GM18508 (cell line): ENCODE data around the gene FAM131C.

ENCODE experiments used
- ATAC-seq: cut with Tn5 transposase; IDR thresholded peaks from one replicate; pipeline ENCODE4 v1.9.1; 2021; ENCODE audit warnings: moderate number of reproducible peaks; ENCODE audit not compliant: insufficient read depth, unreplicated experiment

FAM131C gene, protein sequence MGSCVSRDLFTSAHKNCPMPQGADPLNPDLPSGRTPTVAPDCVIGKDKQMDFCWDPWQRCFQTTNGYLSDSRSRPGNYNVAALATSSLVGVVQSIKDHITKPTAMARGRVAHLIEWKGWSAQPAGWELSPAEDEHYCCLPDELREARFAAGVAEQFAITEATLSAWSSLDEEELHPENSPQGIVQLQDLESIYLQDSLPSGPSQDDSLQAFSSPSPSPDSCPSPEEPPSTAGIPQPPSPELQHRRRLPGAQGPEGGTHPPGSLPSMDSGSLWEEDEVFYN

DNA sequence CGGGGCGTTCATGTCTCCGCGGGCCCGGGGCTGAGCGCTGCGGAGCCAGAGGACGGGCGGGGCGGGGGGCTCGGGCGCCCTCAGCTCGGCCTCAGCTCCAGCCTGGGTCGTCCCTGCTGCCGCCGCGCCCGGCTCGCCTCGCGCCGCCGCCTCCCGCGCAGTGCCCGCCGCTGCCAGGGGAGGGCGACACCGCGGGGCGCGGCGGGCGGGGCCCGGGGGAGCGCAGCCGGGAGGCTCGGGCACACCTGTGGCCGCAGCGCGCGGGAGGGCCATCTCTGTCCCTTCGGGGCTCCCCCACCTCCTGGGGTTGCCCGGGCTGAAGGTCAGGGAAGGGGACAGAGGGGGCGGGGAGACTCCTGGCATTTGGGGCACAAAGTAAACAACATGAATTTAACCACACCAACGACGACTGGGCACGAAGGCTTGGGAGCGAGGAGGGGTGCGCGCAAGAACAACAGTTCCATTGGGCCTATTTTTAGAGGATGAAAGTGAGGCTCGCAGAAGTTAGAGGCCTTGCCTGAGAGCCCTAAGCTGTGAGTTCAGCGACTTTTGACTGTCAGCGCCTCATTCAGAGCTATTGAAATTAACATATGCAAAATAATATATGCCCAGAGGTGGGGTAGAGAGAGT is at the start of gene FAM131C:
Gene FAM131C, minus strand, starts transcription at position 162 of the 630 bp plus-strand sequence. CDS start 209 bp downstream, outside the sequence.
- ATAC-seq: no peak

DNA sequence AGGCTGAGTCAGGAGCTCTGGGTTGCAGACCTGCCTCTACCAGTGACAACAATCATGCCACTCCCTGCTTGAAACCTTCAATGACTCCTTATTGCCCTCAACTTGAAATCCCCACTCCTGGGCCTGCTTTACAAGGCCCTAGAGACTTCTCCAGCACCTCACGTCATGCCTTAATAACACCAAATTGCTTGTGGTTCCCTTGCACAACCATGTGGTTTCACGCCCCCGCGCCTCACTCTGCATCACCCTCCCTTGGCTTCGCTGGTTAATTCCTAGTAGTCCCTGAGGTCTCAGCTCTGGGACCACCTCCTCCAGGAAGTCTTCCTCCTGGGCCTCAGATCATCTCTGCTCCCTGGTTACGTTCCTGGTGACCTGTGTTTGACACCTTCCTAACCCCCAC is 49.5 kb upstream of the FAM131C start:
- ATAC-seq: no peak

DNA sequence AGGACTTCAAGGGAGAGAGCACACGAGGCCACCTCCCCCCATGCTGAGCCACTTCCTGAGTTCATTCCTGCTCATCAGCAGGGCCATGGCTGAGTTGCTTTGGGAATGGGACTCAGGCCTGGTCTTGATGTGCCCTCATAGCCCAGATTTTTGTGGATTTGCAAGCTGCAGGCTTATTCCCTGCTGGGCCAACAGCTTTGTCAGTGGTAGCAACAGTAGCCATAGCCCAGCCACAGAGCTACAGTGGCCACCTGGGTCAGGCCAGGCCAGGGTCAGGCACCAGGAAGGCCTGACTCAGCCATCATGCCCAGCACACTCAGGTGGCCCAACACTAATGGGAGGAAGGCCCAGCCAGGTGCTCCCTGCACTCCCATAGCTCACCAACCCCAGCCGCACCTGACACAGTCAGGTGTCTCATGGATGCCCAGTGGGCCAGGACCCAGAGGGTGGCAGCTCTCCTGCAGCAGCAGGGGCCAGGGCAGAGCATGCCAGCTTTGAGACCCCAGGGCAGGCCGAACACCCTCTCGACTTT is 49.0 kb upstream of the FAM131C start:
- no peak for ATAC-seq

DNA sequence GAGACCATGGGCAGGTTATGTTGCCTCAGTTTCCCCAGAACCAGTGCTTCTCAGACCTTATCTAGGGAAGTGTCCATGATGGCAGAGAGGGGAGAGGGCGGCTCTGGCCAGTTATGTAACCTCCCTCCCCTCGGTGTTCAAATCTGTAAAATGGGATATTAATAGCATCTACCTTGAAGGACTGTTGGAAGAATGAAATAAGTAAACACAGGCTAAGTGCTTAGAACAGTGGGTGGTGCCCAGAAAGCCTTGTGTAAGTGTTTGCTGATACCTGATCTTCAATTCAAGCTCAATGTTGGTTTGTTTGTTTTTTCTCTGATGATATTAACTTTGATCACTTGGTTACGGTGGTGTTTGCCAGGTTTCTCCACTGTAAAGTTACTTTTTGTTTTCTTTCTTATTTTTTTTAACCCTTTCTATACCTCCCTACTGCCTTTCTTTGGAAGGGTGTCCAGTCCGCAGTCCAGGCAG is 47.5 kb upstream of the FAM131C start:
- no peak for ATAC-seq

DNA sequence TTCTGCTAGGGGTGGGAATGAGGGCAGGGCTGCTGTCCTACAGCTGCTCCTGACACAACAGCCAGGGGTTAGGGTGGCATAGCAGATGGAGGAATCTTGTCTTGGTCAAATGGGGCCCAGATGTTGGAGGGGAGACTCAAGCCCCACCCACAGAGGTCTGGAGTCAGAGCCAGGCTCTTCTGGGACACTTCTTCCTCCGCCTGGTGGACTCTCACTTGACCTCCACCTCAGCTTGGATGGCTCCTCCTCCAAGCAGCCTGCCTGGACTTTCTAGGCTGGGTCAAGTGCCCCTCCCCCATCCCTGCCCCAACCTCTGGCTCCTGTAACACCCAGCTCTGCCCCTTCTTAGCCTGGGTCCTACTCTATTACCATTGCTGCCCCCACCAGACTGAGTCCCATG is 47.0 kb upstream of the FAM131C start:
- no peak for ATAC-seq

DNA sequence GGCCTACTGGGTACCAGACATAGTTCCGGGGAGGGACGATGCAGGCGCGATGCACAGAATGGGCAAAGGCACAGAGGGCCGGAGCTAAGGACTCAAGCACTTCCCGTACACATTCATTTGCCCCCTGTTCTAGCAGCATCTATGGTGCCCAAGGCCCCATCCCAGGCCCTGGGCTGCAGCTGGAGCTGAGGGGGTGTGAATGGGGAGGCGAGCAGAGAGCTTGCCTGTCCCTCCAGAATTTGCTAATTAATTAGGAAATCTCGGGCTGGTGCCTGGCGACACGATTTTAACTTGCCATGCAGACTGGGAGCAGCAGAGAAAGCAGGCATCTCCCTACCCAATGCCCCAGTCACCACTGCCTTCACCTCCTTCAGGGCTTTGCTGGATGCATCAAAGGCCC is 46.5 kb upstream of the FAM131C start:
- no peak for ATAC-seq

DNA sequence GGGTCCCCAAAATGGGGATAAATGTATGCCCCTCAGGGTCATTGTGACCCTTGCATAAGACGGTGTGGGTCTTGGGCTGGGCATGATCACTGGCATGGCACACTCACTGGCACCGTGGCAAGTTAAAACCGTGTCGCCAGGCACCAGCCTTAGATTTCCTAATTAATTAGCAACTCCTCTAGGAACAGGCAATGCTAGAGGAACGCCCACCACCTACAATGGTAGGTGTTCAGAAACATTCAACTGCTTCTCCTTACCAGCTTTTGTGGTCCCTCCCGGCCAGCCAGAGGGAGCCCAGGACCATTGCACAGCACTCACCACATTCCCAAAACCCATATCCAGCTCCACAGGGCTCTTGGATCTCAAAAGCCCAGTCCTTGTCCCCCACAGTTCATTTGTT is 46.1 kb upstream of the FAM131C start:
- no peak for ATAC-seq

DNA sequence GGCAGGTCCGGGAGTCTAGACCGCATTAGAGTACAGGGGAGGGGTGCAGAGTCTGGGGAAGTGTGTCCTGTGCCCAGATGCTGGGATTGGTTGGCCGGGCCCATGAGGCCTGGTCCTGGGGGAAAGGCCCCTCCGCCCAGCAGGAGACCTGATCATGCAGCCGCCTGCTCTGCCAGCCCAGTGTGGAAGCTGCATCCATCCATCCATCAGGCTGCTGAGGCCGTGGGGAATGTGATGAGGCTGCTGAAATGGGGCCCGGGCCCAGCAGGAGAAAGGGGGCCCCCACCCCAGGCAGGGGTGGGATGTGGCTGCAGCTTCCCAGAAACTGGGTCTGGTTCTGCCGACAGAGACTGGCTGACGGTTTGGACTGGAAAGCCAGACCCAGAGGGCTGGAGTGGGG is 45.3 kb upstream of the FAM131C start:
- ATAC-seq: no peak

DNA sequence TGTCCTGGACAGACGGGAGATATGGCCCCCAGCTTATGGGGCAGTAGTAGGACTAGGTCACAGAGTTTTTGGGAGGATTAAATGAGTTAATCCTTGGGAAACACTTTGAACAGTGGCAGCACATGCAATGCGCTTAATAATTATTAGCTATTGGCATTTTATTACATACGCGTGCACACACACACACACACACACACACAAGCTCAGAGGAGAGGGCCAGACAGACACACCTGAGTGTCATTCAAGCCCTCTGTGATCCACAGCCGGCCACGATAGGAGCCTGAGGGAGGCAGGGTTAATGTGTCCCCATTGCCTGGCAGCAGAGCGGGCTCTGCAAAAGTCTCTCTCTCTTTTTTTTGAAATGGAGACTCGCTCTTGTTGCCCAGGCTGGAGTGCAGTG is 44.5 kb upstream of the FAM131C start:
- ATAC-seq: no peak

DNA sequence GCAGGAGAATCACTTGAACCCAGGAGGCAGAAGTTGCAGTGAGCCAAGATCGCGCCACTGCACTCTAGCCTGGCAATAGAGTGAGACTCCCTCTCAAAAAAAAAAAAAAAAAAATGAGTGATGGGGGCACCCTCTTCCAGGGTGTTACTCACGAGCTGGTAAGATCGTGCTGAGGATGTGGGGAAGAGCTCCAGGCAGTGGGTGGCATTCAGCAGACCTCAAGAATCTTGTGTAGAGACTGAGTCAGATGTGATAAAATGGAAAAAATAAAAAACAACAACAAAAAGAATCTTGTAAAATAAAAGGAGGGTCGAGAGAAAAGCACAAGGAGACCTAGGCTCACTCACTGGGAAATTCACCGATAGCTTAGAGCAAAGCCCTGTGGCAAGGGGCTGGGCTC is 43.9 kb upstream of the FAM131C start:
- no peak for ATAC-seq

DNA sequence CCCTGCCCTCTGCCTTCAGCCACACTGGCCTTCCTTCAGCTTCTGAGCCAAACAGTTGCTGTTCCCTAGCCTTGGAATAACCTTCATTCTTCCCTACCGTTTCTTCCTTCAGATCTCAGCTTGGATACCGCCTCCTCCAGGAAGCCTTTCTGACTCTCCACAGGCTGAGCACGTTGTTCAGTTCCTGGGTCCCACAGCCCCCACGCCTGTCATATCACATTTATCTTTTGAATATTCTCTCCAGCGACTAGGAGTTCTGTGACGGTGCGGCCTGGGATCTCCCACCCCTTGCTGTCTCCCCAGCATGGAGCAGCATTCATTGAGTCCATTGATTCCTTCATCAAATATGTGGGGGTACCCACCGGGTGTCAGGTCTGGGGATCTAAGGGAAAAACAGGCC is 43.2 kb upstream of the FAM131C start:
- ATAC-seq: no peak

DNA sequence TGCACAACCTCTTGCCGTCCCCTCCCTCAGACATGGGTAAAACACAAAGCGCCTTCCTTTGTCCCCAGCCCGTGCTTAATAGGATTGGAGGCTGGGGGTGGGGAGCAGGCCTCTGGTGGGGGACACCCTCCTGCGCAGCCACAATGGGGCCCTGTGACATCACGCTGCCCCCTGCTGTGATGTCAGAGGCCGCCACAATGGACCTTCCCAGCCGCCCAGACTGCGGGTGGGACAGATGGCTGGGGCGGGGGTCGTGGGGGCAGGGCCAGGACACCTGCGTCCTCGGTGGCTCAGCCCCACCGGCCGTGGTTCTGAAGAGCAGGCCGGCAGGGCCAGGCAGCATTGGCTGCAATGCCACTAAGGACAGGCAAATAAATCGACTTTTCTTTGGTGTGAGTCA is 42.6 kb upstream of the FAM131C start:
- no peak for ATAC-seq

DNA sequence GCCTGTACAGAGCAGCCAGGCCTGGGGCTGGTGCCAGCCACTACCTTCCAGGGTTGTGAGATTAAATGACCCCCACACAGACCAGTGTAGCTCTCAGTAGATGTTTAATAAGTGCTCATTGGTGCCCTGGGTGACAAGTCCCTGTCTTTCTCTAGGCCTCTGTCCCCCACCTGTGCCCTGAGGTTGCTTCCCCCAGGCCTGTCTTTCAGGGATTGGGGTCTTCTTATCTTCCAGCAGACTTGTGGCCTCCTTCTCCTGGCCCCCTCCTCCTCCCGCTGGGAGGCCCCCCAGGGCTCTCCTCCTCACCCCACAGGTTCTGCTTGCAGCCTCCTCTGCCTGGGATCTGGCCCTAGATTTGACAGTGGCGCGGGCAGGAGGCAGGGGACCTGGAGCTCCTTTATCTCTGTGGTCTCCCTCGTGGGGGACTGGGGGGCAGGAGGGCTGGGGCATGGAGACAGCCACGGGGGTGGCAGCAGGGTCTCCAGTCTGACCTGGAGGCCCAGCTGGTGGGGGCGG is 42.1 kb upstream of the FAM131C start:
- no peak for ATAC-seq

DNA sequence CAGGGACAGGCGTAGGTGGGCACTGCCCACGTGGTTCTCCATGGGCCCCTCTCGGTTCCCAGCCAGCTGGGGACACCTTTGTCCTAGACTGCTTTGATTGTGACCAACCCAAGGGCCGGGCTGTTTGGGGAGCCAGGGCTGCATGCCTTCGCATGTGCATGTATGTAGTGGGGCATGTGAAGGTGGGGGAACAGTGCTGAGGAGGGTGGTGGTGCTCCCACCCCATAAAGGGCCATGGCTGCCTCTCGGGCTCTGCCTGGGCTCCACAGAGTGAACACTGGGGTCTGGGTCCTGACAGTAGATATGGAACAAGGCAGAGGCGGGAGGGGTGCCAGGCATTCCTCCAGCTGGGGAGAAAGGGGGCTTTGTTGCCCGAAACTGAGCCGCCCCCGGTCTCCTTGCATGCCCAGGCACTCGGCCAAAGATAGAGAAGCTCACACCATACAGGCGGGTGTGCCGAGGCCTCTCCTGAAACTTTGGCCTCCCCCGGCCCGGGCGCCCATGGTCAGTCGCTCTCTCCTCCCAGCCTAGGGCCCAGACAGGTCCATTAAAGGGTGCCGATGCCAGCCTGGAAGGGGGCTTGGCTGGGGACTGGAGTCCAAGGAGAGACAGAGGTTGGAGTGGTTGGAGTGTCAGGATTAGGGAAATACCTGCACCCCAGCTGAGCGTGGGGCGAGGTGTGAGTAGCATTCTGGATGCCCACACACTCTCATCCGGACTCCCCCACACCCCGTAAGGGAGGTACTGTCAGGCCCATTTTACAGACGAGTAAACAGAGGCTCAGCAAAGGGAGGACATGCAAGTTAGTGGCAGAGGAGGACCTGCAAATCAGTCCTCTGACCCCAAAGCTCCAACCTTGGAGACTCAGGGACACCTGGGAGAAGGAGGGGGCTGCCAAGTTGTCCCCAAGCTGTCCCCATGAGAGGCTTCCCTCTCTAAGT is 41.3 kb upstream of the FAM131C start:
- ATAC-seq: no peak

DNA sequence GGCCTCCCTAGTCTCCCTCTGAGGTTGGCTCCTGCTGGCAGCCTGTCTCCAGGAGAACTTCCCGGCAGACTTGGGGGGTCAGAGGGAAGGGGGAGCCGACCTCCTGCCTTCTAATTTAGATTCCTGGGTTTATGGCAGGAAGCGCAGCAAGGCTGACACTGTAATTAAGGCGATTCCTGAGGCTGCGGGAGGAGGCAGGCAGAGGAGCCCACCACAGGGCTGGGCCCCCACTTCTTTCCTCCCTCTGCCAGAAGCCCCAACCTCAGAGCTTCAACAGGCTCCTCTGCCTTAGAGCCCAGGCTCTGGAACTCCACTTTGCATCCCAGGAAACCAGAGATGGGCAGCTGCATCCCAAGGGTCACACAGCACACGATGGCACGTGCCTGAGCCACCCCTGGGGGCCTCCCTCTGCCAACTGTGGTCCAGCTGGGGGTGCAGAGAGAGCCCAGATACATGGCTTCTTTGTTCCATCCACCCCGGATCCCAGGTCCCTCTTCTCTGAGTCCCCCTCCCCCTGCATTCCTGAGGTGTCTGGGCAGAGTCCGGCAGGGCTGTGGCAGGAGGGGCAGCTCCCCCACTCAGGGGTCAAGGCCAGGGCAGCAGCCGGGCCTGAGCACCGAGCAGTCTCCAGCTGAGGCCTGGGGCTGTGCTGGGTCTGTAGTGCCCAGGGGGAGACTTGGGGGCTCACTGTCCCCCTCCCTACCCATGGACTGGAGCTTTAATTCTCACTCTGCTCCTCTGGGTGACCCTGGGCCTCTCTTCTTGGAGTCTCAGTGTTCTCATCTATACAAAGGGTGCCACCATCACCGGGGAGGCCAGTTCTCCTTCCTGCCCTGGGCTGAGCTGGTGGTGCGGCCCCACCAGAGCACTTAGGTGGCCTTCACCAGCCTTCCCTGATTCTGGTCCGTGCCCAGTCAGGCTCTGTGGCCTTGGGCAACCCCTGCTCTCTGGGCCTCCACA is 39.4 kb upstream of the FAM131C start:
- ATAC-seq: no peak

DNA sequence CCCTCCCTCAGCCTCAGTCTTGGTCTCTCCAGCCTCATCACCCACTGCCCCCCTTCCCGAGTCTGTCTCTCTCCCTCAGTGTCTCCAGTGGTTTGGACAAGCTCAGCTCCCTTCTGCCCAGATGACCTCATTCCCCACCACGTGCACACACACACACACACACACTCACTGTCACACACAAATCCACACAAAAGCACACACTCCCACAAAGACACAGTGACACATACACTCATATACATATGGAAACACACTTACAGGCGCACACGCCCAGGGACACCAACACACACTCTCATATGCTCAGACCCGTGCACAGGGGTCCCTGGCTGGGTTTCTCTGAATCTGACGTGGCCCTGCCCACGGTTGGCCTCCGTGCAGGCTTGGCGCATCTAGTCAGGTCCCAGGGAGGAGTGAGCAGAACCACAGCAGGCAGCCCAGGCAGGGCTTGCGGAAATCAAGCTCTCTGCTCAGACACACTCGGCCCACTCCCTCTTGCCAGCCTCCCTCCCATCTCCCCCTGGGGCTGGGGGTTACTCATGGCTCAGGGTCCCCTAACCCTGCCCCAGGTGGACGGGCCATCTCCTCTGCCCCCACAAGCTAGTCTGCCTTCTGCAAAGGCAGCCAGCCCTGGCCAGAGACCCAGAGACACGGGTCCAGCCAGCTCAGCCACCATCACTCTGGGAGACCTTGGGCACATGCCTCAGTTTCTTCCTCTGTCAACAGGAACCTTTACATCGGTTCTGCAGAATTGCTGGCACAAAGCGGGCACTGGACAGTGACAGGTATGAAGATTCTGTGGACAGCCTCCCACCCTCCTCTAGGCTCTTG is 38.5 kb upstream of the FAM131C start:
- ATAC-seq: no peak

DNA sequence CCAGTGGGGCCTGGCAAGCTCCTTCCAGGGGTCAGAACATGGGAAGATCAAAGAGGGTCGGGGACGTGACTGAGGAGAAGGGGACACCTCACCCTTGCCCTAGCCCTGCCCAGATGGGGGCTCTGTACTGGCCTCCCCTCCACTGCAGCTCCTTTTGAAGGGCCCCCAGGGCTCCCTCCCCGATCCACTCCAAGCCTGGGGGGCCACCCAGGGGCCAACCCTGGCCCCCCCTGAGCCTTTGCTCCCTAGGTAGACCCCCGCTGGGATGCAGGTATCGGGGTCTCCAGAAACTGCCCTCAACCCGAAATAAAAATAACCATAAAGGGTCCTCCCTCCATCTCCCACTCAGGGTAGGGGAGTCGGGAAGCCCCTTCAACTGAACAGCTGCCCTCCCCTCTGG is 37.4 kb upstream of the FAM131C start:
- ATAC-seq: no peak

DNA sequence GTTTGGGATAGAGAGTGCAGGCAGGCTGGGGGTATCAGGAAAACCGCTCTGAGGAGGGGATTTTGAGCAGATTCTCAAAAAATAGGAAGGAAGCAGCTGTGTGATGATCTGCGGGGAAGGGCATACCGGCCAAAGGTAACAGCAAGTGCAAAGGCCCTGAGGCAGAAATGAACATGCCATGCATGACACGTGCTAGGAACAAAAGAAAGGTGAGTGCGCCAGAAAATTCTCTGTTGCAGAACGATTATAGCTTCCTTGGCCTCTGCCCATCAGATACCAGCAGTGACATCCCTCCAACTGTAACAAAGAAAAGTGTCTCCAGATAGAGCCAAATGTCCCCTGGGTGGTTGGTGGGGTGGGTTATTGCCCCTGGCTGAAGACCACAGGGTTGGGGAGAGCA is 37.0 kb upstream of the FAM131C start:
- ATAC-seq: no peak

DNA sequence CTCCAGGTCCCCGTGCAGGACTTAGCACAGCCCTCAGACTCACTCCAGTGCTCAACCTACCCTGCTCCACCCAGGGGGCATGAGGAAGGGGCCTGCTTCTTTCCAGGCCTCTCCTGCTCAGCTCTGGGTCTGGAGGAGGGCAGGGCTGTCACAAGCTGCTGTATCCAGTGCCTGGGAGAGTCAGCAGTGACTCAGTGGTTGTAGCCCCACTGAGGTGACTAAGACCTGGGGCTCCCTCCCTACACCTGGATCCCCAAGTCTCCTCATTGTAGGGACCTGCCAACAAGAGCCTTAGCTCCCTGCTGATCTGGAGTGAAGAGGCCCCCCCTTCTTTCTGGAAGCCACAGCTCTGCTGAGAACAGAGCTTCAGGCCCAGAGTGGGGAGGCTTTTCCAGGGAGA is 36.1 kb upstream of the FAM131C start:
- ATAC-seq: no peak
